G401.6 (cell line): Measurements from ENCODE around the gene STX3.
"Not testable (repeated sequence)": the region's sequence is repeated elsewhere in the genome, so short reads cannot be mapped to it uniquely, and the experiment has no call there.

Source experiments
- FAIRE-seq: peaks from 2 replicates; lab custom pipeline; 2012; peaks lifted over from hg19 to GRCh38; lab: Jason Lieb, UNC

Gene STX3

GRCh38 chr11:59842316-59842715 lies 87.1 kb downstream of the STX3 start:
- FAIRE-seq: no peak

- FAIRE-seq: no peak
Observed at GRCh38 chr11:59845399-59845798, 90.2 kb downstream of the STX3 start, which contains the start of gene CBLIF. Gene CBLIF, minus strand, starts transcription at chr11:59845499. Its CDS starts 46 bp downstream, at chr11:59845453.

- FAIRE-seq: no peak
Observed at GRCh38 chr11:59846556-59846955, 91.4 kb downstream of the STX3 start.

- FAIRE-seq: no peak
Observed at GRCh38 chr11:59847626-59848025, 92.5 kb downstream of the STX3 start.

GRCh38 chr11:59848439-59848838 lies 93.3 kb downstream of the STX3 start:
- FAIRE-seq: not testable (repeated sequence)

GRCh38 chr11:59849129-59849528 lies 94.0 kb downstream of the STX3 start:
- no peak for FAIRE-seq

- FAIRE-seq: not testable (repeated sequence)
Observed at GRCh38 chr11:59849551-59849950, 94.4 kb downstream of the STX3 start.

- FAIRE-seq: not testable (repeated sequence)
Observed at GRCh38 chr11:59851416-59851815, 96.2 kb downstream of the STX3 start.

GRCh38 chr11:59854871-59855270 lies 99.7 kb downstream of the STX3 start:
- FAIRE-seq: no peak
